Right lobe of liver (tissue), 6 donors: ENCODE measurements around the gene DRD4. TPM values are rescaled to one million over a fixed set of nuclear protein-coding genes. Genes with fewer than 3 reads are reported as not detected.

Experiments
- ATAC-seq, 4 donors: fragments of 200-7000 bp; cut with Tn5 transposase; one replicate each; pipeline ENCODE4 v1.9.1; 2020; ENCODE audit warnings: mild to moderate bottlenecking in 4 of 4, moderate library complexity in 4 of 4
- DNase-seq, 3 donors: peaks; one replicate each; pipeline ENCODE4 v3.0.0-alpha.2; 2020
- H3K27ac ChIP-seq, 3 donors: fragments of 200-600 bp; one replicate each; pipeline ENCODE4 v1.8.0; 2022
- H3K27me3 ChIP-seq, 2 donors: fragments of 200-600 bp; one replicate each; pipeline ENCODE4 v1.8.0; 2022
- H3K36me3 ChIP-seq, 4 donors: fragments of 200-600 bp; sonication (generic) in 1 of 4; one replicate each; pipeline versions ENCODE4 v1.5.1 to v1.8.0; 2017 to 2022; ENCODE audit warnings: control low read depth in 1 of 4
- H3K4me1 ChIP-seq, 4 donors: fragments of 200-600 bp; sonication (generic) in 1 of 4; one replicate each; pipeline versions ENCODE4 v1.5.1 to v1.8.0; 2017 to 2022; ENCODE audit warnings: control low read depth in 1 of 4
- H3K4me3 ChIP-seq, 3 donors: fragments of 200-600 bp; one replicate each; pipeline ENCODE4 v1.8.0; 2022
- H3K9me3 ChIP-seq, 4 donors: fragments of 200-600 bp; sonication (generic) in 1 of 4; one replicate each; pipeline versions ENCODE4 v1.5.1 to v1.8.0; 2017 to 2022; ENCODE audit warnings: control low read depth in 1 of 4
- CTCF ChIP-seq, 4 donors: fragments of 200-600 bp in 3 of 4; fragments of 450-650 bp in 1 of 4; IDR thresholded peaks; one replicate each; pipeline versions ENCODE4 v1.5.1 to v1.8.0; 2016 to 2022; ENCODE audit warnings: antibody characterized with exemption in 4 of 4, mild to moderate bottlenecking in 2 of 4
- POLR2A ChIP-seq: fragments of 450-650 bp; IDR thresholded peaks from one replicate; pipeline ENCODE4 v1.6.1; 2017; ENCODE audit warnings: antibody characterized with exemption, mild to moderate bottlenecking
- WGBS: methylation state at CpG from one replicate; pipeline ENCODE4 v1.1.6; 2018; ENCODE audit warnings: low coverage, low lambda C conversion rate; ENCODE audit not compliant: insufficient coverage; ENCODE audit errors: missing lambda C conversion rate; 5-methylcytosine and 5-hydroxymethylcytosine counted together
- intact Hi-C, 2 donors: fragments of 100-400 bp; cut with DNase I; formaldehyde crosslinking; loops; one replicate each; pipeline versions ENCODE4 v1.11.2 to v1.14.1; 2022
- total RNA-seq, 6 experiments: library from RNA; depleted of rRNA in 2 of 6; stranded (reverse); fragments of >200 nt in 2 of 6; fragmentation: NEBNext Ultra II Directional in 3 of 6; extraction: Animal tissue kit (Norgen Biotek cat#: 25700) in 3 of 6; gene quantifications; one replicate each; pipeline versions ENCODE4 v1.1.0 to v1.2.4, GENCODE V29; 2016 to 2023
- donor health status: DM: no; HTN: yes; CAD: no.
- donor health status: DM: no; HTN: no; CAD: no.
- donor health status: DM: no; HTN: no; CAD: no.
- donor health status: DM: no; HTN: yes; CAD: no.
- donor health status: DM: no; HTN: yes; CAD: no.

Gene DRD4
- total RNA-seq, 6 experiments from 2014 or later = 0.31 to 0.90 (median 0.41) TPM; not detected in 2

GRCh38 chr11:615504-616319 lies 21.4 kb upstream of the DRD4 start, which contains the start of gene IRF7:
Gene IRF7 (minus strand): TSS chr11:615950. CDS start chr11:615364, 586 bp downstream.
- Histone ChIP-seq H3K27me3 (no peaks in the 10 kb centered on the region), H3K36me3 (peaks cover 0 to 24% (median 13%) of the 10 kb centered on the region in 4 donors), H3K27ac (peak within 1 kb of the TSS; percentile 82 to 92 (median 85)), H3K9me3 (no peaks in the 10 kb centered on the region), H3K4me1 (peaks cover 0 to 50% (median 24%) of the 10 kb centered on the region in 4 donors), H3K4me3 (peak within 1 kb of the TSS; percentile 63 to 73 (median 65))
- 1% methylated on average over 40 of the region's 66 CpGs for WGBS
- ATAC-seq (peak; percentile 66 to 80 (median 68)), DNase-seq (peak; percentile 97)
- no peak for TF ChIP-seq CTCF (IDR thresholded peaks at IDR 0.05)
- peak; percentile 98 for TF ChIP-seq POLR2A
- intact Hi-C loops = no loop called here

- TF ChIP-seq POLR2A = no peak
- no peak for TF ChIP-seq CTCF (IDR thresholded peaks at IDR 0.05)
- DNase-seq = peak in 1 of 3 donors; percentile 72
- intact Hi-C loops = no loop called here
- Histone ChIP-seq H3K36me3 (peaks cover 0 to 16% (median 7%) of the 10 kb centered on the region in 4 donors), H3K9me3 (no peaks in the 10 kb centered on the region), H3K4me3 (peak overlapping the region; percentile 63 to 73 (median 65)), H3K4me1 (peaks cover 0 to 41% (median 20%) of the 10 kb centered on the region in 4 donors), H3K27ac (peak overlapping the region in 2 of 3 donors; percentile 82 to 85), H3K27me3 (no peaks in the 10 kb centered on the region)
- 85% methylated on average over 18 of the region's 39 CpGs for WGBS
- ATAC-seq = no peak
Measured at GRCh38 chr11:616320-617198, 20.5 kb upstream of the DRD4 start.

GRCh38 chr11:617199-617911 lies 19.7 kb upstream of the DRD4 start:
- intact Hi-C loops = no loop called here

More at GRCh38 chr11:617199-617911, 19.7 kb upstream of the DRD4 start:
- Histone ChIP-seq H3K4me3 (no peak overlapping the region), H3K27me3 (no peaks in the 10 kb centered on the region), H3K9me3 (no peaks in the 10 kb centered on the region), H3K36me3 (peaks cover 0 to 10% (median 4%) of the 10 kb centered on the region in 4 donors), H3K4me1 (peaks cover 0 to 33% (median 16%) of the 10 kb centered on the region in 4 donors), H3K27ac (no peak overlapping the region)
- DNase-seq = peak in 2 of 3 donors; percentile 33 to 59
- ATAC-seq = no peak
- TF ChIP-seq POLR2A = no peak
- no peak for TF ChIP-seq CTCF (IDR thresholded peaks at IDR 0.05)
- 91% methylated on average over 7 of the region's 57 CpGs for WGBS
